IMR-90 (cell line): ENCODE measurements around the gene HSPB7. TPM values are rescaled to one million over a fixed set of nuclear protein-coding genes. Genes with fewer than 3 reads are reported as not detected.

Experiments
- ATAC-seq: fragments of 200-7000 bp; cut with Tn5 transposase; 2 replicates; pipeline ENCODE4 v1.9.1; 2020; ENCODE audit warnings: low read depth, mild to moderate bottlenecking, moderate library complexity
- BruUV-seq: library from RNA; stranded (reverse); fragments of 400-500 nt; replicated peaks from 2 replicates; lab custom pipeline; 2021; lab: Mats Ljungman, UMichigan
- CTCF ChIA-PET: fragments of 300-600 bp; formaldehyde crosslinking; extraction: SDS; loops from one replicate; lab custom pipeline; 2021; ENCODE audit warnings: antibody characterized with exemption; lab: Yijun Ruan, JAX
- POLR2A ChIA-PET: fragments of 300-600 bp; sonication (Branson Sonifier 250); formaldehyde crosslinking; loops from one replicate; lab custom pipeline; 2022; ENCODE audit warnings: antibody characterized with exemption; ENCODE audit not compliant: unreplicated experiment; lab: Charles Lee
- DNase-seq: peaks from one replicate; pipeline ENCODE4 v3.0.0; 2013
- H2AFZ ChIP-seq: replicated peaks from 2 replicates; pipeline ENCODE3; 2013; ENCODE audit warnings: low read length, mild to moderate bottlenecking; ENCODE audit not compliant: poor library complexity
- H2AK5ac ChIP-seq: 2 replicates; pipeline ENCODE4 v1.6.1; 2013; ENCODE audit warnings: low read depth, low read length, inconsistent platforms
- H2AK9ac ChIP-seq: replicated peaks from 2 replicates; pipeline ENCODE3; 2013; ENCODE audit warnings: mild to moderate bottlenecking, low read depth, low read length, moderate library complexity; ENCODE audit not compliant: poor library complexity
- H2BK120ac ChIP-seq: 2 replicates; pipeline ENCODE4 v1.6.1; 2013; ENCODE audit warnings: low read depth, low read length, inconsistent platforms
- H2BK15ac ChIP-seq: 3 replicates; pipeline ENCODE4 v1.6.1; 2013; ENCODE audit warnings: low read depth, low read length, inconsistent platforms
- H2BK20ac ChIP-seq: 2 replicates; pipeline ENCODE4 v1.6.1; 2013; ENCODE audit warnings: low read depth, mild to moderate bottlenecking, inconsistent platforms, low read length, moderate library complexity
- H2BK5ac ChIP-seq: 2 replicates; pipeline ENCODE4 v1.6.1; 2013; ENCODE audit warnings: mild to moderate bottlenecking, low read depth, low read length, inconsistent platforms; ENCODE audit not compliant: poor library complexity, severe bottlenecking
- H3K14ac ChIP-seq: replicated peaks from 2 replicates; pipeline ENCODE4 v1.6.1; 2013; ENCODE audit warnings: low read depth, low read length, inconsistent platforms
- H3K18ac ChIP-seq: 2 replicates; pipeline ENCODE4 v1.6.1; 2013; ENCODE audit warnings: low read depth, low read length, control low read depth
- H3K23ac ChIP-seq: 2 replicates; pipeline ENCODE4 v1.6.1; 2013; ENCODE audit warnings: low read depth, low read length, inconsistent platforms
- H3K27ac ChIP-seq: 2 replicates; pipeline ENCODE4 v1.5.1; 2013; ENCODE audit warnings: mild to moderate bottlenecking, control low read depth, low read length; ENCODE audit not compliant: insufficient read depth
- H3K27me3 ChIP-seq: 2 replicates; pipeline ENCODE4 v1.6.1; 2013; ENCODE audit warnings: low read length; ENCODE audit not compliant: control insufficient read depth, insufficient read depth
- H3K36me3 ChIP-seq: 2 replicates; pipeline ENCODE4 v1.6.1; 2013; ENCODE audit warnings: low read length, mixed read lengths; ENCODE audit not compliant: control insufficient read depth, insufficient read depth
- H3K4ac ChIP-seq: 2 replicates; pipeline ENCODE4 v1.6.1; 2013; ENCODE audit warnings: low read depth, low read length, inconsistent platforms
- H3K4me1 ChIP-seq: 2 replicates; pipeline ENCODE4 v1.6.1; 2013; ENCODE audit warnings: low read length, mixed read lengths; ENCODE audit not compliant: control insufficient read depth, insufficient read depth
- H3K4me2 ChIP-seq: 2 replicates; pipeline ENCODE4 v1.6.1; 2013; ENCODE audit warnings: low read depth, mild to moderate bottlenecking, control low read depth, low read length, moderate library complexity
- H3K4me3 ChIP-seq: 2 replicates; pipeline ENCODE4 v1.5.1; 2013; ENCODE audit warnings: low read depth, mild to moderate bottlenecking, control low read depth, low read length, moderate library complexity; ENCODE audit not compliant: insufficient read depth
- H3K56ac ChIP-seq: 2 replicates; pipeline ENCODE4 v1.6.1; 2013; ENCODE audit warnings: low read length, inconsistent platforms; ENCODE audit not compliant: insufficient read depth; ENCODE audit errors: extremely low read depth
- H3K79me1 ChIP-seq, 2 experiments: 2 replicates each; pipeline ENCODE4 v1.6.1; 2013; ENCODE audit warnings: low read length in 2 of 2, inconsistent platforms in 1 of 2, low read depth in 1 of 2
- H3K9ac ChIP-seq: 2 replicates; pipeline ENCODE4 v1.6.1; 2013; ENCODE audit warnings: low read depth, low read length, control low read depth
- H3K9me1 ChIP-seq: 2 replicates; pipeline ENCODE4 v1.6.1; 2013; ENCODE audit warnings: low read length, inconsistent platforms; ENCODE audit not compliant: insufficient read depth
- H3K9me3 ChIP-seq: 2 replicates; pipeline ENCODE4 v1.6.1; 2013; ENCODE audit warnings: low read length; ENCODE audit not compliant: control insufficient read depth, insufficient read depth
- H4K20me1 ChIP-seq: 2 replicates; pipeline ENCODE4 v1.6.1; 2013; ENCODE audit warnings: low read length, inconsistent platforms; ENCODE audit not compliant: insufficient read depth
- H4K5ac ChIP-seq: 2 replicates; pipeline ENCODE4 v1.6.1; 2013; ENCODE audit warnings: mild to moderate bottlenecking, low read depth, low read length, control low read depth
- H4K8ac ChIP-seq, 2 experiments: 2 replicates each; pipeline ENCODE4 v1.6.1; 2013; ENCODE audit warnings: low read depth in 2 of 2, low read length in 2 of 2, control low read depth in 1 of 2, inconsistent platforms in 1 of 2
- H4K91ac ChIP-seq: 2 replicates; pipeline ENCODE4 v1.6.1; 2013; ENCODE audit warnings: low read depth, low read length, inconsistent platforms; ENCODE audit not compliant: insufficient read depth
- BHLHE40 ChIP-seq: fragments of 150-350 bp; IDR thresholded peaks from 2 replicates; pipeline ENCODE4 v1.6.1; 2016; ENCODE audit warnings: mild to moderate bottlenecking, low read depth, low read length
- CEBPB ChIP-seq: IDR thresholded peaks from 2 replicates; pipeline ENCODE4 v1.6.1; 2012; ENCODE audit warnings: low read depth, low read length, improper control_type of control experiment
- CHD1 ChIP-seq: IDR thresholded peaks from 2 replicates; pipeline ENCODE4 v1.6.1; 2012; ENCODE audit warnings: low read depth, low read length, improper control_type of control experiment
- ELK1 ChIP-seq: fragments of 150-350 bp; IDR thresholded peaks from 2 replicates; pipeline ENCODE4 v1.6.1; 2016; ENCODE audit warnings: low read depth, mild to moderate bottlenecking, low read length, moderate library complexity, borderline replicate concordance
- MAFK ChIP-seq: IDR thresholded peaks from 2 replicates; pipeline ENCODE4 v1.6.1; 2012; ENCODE audit warnings: low read depth, low read length, improper control_type of control experiment
- MAZ ChIP-seq: IDR thresholded peaks from 2 replicates; pipeline ENCODE4 v1.6.1; 2012; ENCODE audit warnings: low read depth, mild to moderate bottlenecking, low read length, improper control_type of control experiment, moderate library complexity, borderline replicate concordance
- MXI1 ChIP-seq: IDR thresholded peaks from 2 replicates; pipeline ENCODE4 v1.6.1; 2012; ENCODE audit warnings: low read depth, mild to moderate bottlenecking, low read length, moderate library complexity, borderline replicate concordance
- NFE2L2 ChIP-seq: fragments of 150-350 bp; IDR thresholded peaks from 2 replicates; pipeline ENCODE4 v1.6.1; 2016; ENCODE audit warnings: low read depth, mild to moderate bottlenecking, low read length
- RAD21 ChIP-seq: IDR thresholded peaks from 2 replicates; pipeline ENCODE4 v1.6.1; 2012; ENCODE audit warnings: low read length, improper control_type of control experiment
- RCOR1 ChIP-seq: IDR thresholded peaks from 2 replicates; pipeline ENCODE4 v1.6.1; 2012; ENCODE audit warnings: mild to moderate bottlenecking, low read length, improper control_type of control experiment; ENCODE audit not compliant: insufficient replicate concordance
- RFX5 ChIP-seq: IDR thresholded peaks from 2 replicates; pipeline ENCODE4 v1.8.0; 2012; ENCODE audit warnings: low read depth, mild to moderate bottlenecking, low read length, moderate library complexity
- SMC3 ChIP-seq: fragments of 150-350 bp; IDR thresholded peaks from 2 replicates; pipeline ENCODE4 v1.6.1; 2016; ENCODE audit warnings: low read depth, mild to moderate bottlenecking, antibody characterized with exemption, low read length, moderate library complexity
- USF2 ChIP-seq: fragments of 150-350 bp; IDR thresholded peaks from 2 replicates; pipeline ENCODE4 v1.6.1; 2017; ENCODE audit warnings: mild to moderate bottlenecking, antibody characterized with exemption, low read length, low read depth
- WGBS, 2 experiments: methylation state at CpG; one replicate each; pipeline versions ENCODE4 v1.1.5 to v1.1.7; 2013; ENCODE audit warnings: missing lambda C conversion rate in 2 of 2; ENCODE audit not compliant: insufficient read length in 1 of 2; ENCODE audit errors: extremely low coverage in 2 of 2; 5-methylcytosine and 5-hydroxymethylcytosine counted together
- dilution Hi-C: fragments of 300-500 bp; cut with HindIII; formaldehyde crosslinking; loops from one replicate; pipeline ENCODE4 v1.14.3; 2018; ENCODE audit warnings: low sequenced_read_pairs; ENCODE audit not compliant: unreplicated experiment
- in situ Hi-C: fragments of 300-500 bp; cut with MboI; formaldehyde crosslinking; loops from 3 replicates; pipeline ENCODE4 v1.14.3; 2019; ENCODE audit warnings: low sequenced_read_pairs, inconsistent platforms, mixed read lengths
- intact Hi-C: fragments of 100-400 bp; cut with micrococcal nuclease; formaldehyde crosslinking; loops from 2 replicates; pipeline ENCODE4 v1.10.0; 2022
- polyA plus RNA-seq, 3 experiments: library from polyadenylated mRNA; depleted of rRNA; stranded (reverse); fragments of >200 nt; gene quantifications; 2 replicates each; pipeline ENCODE4 v1.2.3, GENCODE V29; 2012; ENCODE audit warnings: low replicate concordance in 1 of 3
- total RNA-seq: library from RNA; depleted of rRNA; stranded (reverse); fragments of >200 nt; gene quantifications from 2 replicates; pipeline ENCODE4 v1.2.3, GENCODE V29; 2012
- TF ChIP-seq, protein P1 (sequence below): conservative IDR thresholded peaks from 2 replicates; pipeline ENCODE4 v1.5.1; 2012; ENCODE audit warnings: mild to moderate bottlenecking, low read depth, low read length, improper control_type of control experiment

The HSPB7 gene
- total and polyA plus RNA-seq, 2 of the 4 experiments (the other 2 are of a cell fraction): 0.54 to 3.0 TPM

DNA sequence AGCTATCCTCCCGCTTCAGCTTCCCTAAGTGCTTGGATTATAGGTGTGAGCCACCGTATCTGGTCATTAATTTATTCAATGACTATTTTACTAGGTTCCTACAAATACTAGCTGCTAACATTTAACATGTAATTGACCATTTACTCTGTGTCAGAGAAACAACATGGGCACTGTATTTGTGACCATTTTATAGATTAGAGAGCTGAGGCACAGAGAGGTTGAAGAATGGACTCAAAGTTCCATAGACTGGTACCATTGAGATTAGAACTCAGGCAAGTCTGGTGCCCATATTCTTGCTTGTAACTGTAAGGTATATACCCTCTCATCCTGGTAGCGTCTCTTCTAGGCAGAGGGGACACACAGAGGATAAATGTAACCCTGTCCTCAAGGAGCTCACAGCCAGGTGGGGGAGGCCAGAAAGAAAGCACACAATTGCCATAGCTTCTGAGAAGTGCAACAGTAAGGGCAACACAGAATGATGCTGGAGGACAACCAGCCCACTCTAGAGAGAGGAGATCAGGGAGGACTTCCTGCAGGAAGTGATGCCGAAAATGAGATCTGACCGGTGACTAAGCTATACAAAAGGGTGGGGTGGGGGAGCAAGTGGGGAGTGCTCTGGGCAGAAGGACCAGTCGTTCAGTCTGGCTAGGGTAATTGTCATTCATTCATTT is 10.0 kb downstream of the HSPB7 start:
- ChIA-PET CTCF (interaction anchor here (0.6 to 1.5 kb wide), 4 partner anchors 13 to 192 kb away, joined by 3 to 7 read pairs (median 4); no protein-coding TSS in a partner anchor), POLR2A (no interaction called here)
- Histone ChIP-seq H3K4ac (no peak overlapping the region; the same call in 1 of the 2 replicates), H2AK5ac (no peak overlapping the region), H4K91ac (no peak overlapping the region; the same call in 1 of the 2 replicates), H4K8ac (no peak overlapping the region), H2BK120ac (no peak overlapping the region), H3K4me3 (no peak overlapping the region), H3K4me2 (no peak overlapping the region), H2BK15ac (no peak overlapping the region), H2BK5ac (no peak overlapping the region), H3K27ac (no peak overlapping the region), H3K36me3 (no peaks in the 10 kb centered on the region), H3K23ac (no peak overlapping the region), H3K56ac (no peak overlapping the region), H2AFZ (no peak overlapping the region), H3K27me3 (peaks cover 2% of the 10 kb centered on the region; the same call in 1 of the 2 replicates), H4K20me1 (0 out of 2 replicates have a peak, but pooled peaks cover 4% of the 10 kb centered on the region), H2AK9ac (no peak overlapping the region), H3K79me1 (no peaks in the 10 kb centered on the region), H4K5ac (no peak overlapping the region), H3K9ac (no peak overlapping the region), H2BK20ac (no peak overlapping the region), H3K4me1 (0 out of 2 replicates have a peak, but pooled peaks cover 2% of the 10 kb centered on the region), H3K18ac (no peak overlapping the region), H3K9me1 (no peaks in the 10 kb centered on the region; the same call in 1 of the 2 replicates), H3K9me3 (no peaks in the 10 kb centered on the region), H3K14ac (no peak overlapping the region)
- intact Hi-C loops (loop anchor here (2.0 to 5.0 kb wide), 2 partner anchors 25 to 216 kb away; no protein-coding TSS in a partner anchor), in situ Hi-C loops (no loop called here), dilution Hi-C loops (no loop called here)
- no CpG with 5 or more reads among the region's 6 CpGs for WGBS, 2 experiments
- DNase-seq (no peak), ATAC-seq (no peak)
- BruUV-seq: no TSS peak
- no peak for TF ChIP-seq CEBPB
- TF ChIP-seq RCOR1: no peak
- TF ChIP-seq SMC3: no peak
- TF ChIP-seq ELK1: no peak
- no peak for TF ChIP-seq CHD1
- no peak for TF ChIP-seq RFX5
- no peak for TF ChIP-seq MAZ
- TF ChIP-seq USF2: no peak
- TF ChIP-seq MXI1: no peak
- TF ChIP-seq, protein P1, sequence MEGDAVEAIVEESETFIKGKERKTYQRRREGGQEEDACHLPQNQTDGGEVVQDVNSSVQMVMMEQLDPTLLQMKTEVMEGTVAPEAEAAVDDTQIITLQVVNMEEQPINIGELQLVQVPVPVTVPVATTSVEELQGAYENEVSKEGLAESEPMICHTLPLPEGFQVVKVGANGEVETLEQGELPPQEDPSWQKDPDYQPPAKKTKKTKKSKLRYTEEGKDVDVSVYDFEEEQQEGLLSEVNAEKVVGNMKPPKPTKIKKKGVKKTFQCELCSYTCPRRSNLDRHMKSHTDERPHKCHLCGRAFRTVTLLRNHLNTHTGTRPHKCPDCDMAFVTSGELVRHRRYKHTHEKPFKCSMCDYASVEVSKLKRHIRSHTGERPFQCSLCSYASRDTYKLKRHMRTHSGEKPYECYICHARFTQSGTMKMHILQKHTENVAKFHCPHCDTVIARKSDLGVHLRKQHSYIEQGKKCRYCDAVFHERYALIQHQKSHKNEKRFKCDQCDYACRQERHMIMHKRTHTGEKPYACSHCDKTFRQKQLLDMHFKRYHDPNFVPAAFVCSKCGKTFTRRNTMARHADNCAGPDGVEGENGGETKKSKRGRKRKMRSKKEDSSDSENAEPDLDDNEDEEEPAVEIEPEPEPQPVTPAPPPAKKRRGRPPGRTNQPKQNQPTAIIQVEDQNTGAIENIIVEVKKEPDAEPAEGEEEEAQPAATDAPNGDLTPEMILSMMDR: no peak
- TF ChIP-seq MAFK: no peak
- TF ChIP-seq NFE2L2: no peak
- no peak for TF ChIP-seq RAD21
- no peak for TF ChIP-seq BHLHE40
